ENCODE data around the gene INTS12. TPM values are rescaled to one million over a fixed set of nuclear protein-coding genes. Genes with fewer than 3 reads are reported as not detected.

Gene INTS12
- total and polyA plus RNA-seq, 2 of the 8 experiments (the other 6 are each of a cell fraction or from before 2014, with no cell fraction given), result 12.3 to 14.1 TPM

DNA sequence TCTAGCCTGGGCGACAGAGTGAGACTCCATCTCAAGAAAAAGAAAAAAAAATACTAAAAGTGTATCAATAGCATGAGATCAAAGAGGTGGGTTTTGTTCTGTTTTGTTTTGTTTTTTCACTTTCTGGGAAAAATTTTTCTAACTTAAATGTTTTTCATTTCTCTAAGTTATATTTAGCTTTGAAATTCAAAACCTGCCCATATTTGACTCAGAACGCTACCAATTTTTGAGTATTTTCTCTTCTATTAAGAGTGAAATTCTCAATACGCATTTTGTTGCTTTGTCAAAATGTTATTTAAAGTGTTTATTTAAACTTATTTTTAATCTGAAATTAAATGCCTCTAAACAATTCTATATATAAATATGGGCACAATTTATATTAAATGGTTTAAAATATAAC is 39.7 kb upstream of the INTS12 start (continued):
- TF ChIP-seq CBX8 (IDR thresholded peaks at IDR 0.05; ENCODE audit: borderline replicate concordance, low read depth, low read length) (no peak), RFX5 (IDR thresholded peaks at IDR 0.05; ENCODE audit: borderline replicate concordance, low read depth, low read length) (no peak), CTCF (IDR thresholded peaks at IDR 0.05; ENCODE audit: control extremely low read depth in 1 of 3, insufficient read depth in 1 of 3, low read depth in 1 of 3, low read length in 3 of 3) (no peak)
